ENCODE data around the gene JARID2.
A peak's percentile ranks its signal among the peaks of the same experiment; 100 is the strongest.

JARID2 gene

GRCh38 chr6:15500078-15500740 is 254.3 kb downstream of the JARID2 start:
- no peak for DNase-seq

DNA sequence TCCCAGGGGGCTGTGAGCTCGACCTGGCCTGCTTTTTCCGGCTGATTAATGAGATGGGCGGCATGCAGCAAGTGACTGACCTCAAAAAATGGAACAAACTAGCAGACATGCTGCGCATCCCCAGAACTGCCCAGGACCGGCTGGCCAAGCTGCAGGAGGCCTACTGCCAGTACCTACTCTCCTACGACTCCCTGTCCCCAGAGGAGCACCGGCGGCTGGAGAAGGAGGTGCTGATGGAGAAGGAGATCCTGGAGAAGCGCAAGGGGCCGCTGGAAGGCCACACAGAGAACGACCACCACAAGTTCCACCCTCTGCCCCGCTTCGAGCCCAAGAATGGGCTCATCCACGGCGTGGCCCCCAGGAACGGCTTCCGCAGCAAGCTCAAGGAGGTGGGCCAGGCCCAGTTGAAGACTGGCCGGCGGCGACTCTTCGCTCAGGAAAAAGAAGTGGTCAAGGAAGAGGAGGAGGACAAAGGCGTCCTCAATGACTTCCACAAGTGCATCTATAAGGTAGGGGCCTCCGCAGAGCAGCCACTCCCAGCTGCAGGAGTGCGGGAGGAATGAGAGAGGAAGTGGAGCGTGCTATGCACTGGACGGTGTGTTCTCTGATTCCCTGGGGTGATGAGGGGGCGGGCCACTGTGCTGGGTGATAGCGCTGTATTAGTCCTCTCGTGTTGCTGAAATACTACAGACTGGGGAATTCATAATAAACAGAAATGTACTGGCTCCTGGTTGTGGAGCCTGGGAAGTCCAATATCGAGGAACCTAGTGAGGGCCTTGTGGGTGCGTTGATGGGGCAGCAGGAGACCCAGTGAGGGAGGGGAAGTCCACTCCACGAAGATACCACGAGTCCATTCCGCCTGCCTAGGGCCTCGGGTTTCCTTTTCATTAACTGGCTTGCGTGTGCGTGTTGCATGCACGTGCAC is 255.3 kb downstream of the JARID2 start:
- no peak for DNase-seq

GRCh38 chr6:15501826-15502445 is 256.1 kb downstream of the JARID2 start:
- DNase-seq: no peak

- DNase-seq: no peak
Measured at GRCh38 chr6:15502446-15503345, 256.8 kb downstream of the JARID2 start.

DNA sequence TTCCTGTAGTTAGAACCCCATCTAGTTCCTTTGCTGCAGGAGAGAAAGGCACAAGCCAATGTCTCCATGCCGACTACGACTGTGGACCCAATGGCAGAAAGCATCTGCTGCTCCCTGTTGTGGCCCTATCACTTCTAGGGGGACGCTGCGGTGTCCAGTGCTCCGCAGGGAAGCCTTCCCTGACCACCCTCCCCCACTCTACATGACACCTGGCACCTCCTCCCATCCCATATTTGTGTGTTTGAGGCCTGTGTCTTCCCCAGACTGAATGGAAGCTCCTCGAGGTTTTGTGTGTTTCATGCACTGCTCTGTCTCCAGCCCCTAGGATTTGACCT is 257.4 kb downstream of the JARID2 start:
- no peak for DNase-seq

GRCh38 chr6:15504040-15504495 is 258.2 kb downstream of the JARID2 start:
- no peak for DNase-seq

GRCh38 chr6:15504581-15505350 is 258.9 kb downstream of the JARID2 start:
- DNase-seq: peak; percentile 97

DNA sequence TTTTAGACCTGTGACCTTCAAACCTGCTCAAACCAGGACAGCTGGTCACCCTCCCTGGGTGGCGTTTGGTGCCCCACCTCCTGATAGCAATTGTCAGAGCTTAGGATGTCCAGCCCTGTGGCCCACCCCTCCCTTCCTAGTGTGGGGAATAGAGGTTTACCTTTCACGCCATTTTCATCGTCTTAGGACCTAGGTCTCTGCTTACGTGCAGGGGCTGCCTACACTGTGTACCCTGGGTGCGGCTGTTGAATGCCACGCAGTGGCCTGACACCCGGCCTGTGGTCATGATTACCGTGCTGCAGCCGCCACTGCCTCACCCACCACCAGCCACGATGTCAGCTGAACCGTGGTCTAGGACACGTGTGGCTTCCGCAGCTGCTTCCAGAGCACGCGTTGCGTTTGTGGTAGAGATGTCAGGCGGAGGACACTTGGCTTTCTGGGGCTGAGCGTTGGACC is 259.6 kb downstream of the JARID2 start:
- no peak for DNase-seq

DNA sequence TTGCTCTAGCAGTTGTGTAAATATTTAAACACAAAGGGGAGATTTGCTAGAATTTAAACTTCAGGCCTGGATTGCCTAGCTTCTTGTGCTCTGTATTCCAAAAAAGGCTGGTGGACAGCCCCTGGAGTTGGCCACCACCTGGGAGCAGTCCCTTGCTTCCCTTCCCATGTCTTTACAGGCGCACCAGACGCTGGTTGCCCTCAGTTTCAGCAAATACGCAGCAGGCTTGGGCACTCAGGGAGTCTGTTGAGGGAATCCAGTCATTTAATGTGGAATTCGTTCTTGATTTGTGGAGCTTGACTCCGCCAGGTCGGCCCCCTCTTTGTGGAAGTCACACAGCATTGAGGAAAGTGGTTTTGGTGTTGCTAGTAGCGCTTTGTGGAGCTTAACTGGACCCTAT is 260.2 kb downstream of the JARID2 start:
- no peak for DNase-seq

GRCh38 chr6:15507221-15507620 is 261.4 kb downstream of the JARID2 start:
- DNase-seq: no peak

DNA sequence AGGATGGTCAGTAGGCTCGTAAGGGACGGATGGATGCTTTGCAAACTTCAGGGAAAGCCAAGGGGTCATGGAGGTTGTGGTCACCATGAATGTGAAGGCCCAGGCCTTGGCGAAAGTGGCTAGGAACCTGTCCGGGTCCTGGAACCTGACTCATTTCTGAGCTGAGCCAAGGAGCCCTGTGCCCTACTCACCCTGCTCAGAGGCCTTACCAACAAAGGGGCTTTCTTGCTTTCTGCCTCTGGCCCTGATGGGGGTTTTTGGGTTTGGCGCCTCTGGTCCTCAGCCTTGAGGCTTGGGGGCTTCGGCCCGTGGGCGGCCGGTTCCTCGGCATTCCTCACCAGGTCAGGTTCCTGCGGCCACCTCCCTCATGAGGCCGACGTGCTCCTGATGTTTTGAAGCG is 261.9 kb downstream of the JARID2 start:
- no peak for DNase-seq

DNA sequence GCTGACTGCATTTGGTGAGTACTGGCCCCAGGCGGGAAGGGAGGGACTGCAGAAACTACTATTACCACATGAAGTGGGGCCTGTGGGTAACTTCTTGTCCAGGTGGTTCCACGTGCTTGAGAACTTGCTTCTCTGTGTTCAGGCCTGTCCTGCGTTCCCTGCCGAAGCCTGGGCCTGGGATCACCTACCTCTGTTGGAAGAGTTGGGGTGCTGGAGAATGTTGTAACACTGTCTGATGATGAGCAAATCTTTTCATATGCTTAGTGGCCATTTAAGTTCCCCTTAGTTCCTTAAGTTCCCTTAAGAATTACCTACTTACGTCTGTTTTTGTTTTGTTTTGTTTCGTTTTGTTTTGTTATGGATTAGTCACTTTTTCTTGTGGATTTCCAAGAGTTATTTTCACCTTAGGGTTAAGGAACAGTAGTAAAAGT is 262.6 kb downstream of the JARID2 start:
- DNase-seq: no peak

DNA sequence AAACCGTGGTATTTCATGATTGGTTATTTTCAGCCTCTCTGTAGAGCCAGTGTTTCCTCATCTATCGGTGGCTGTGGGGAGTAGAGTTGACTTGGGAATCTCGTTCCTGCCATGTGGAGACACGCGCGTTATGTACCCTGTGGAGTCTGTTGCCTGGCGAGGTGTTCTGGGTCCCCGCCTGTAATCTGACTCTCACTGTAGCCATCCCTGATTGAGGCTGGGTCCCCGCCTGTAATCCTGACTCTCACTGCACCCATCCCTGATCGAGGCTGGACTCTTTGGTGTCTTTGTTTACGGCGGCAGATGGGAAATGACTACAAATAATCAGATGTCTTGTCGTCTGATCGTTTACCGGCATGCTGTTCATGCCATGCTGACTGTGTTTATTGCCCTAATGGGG is 263.1 kb downstream of the JARID2 start:
- peak; percentile 9 for DNase-seq

DNA sequence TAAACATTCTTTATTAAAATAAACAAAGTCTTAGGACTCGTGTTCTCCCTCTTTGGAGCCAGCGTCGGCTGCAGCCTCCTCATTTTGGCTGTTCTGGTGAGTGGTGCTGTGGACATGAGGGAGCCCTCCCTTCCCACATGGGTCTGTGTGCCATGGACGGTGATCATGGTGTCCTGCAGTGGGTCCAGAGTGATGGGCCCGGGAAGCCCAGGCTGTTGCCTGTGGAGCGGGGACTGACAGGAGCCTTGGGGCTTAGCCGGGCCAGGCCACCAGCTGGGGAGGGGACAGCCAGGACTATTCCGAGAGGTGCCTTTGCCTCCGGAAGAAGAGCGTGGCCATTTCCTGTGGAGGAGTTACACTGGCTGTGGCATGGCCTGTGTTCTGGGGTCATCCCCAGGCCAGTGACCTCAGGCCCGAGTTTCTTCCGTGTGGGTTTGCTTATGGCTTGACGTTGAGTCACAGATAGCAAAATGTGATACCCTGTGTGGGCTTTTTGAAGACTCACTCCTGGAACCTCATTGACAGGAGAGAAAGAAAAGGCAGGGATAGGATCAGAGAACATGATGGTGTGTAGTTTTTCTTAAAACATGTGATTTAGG is 263.6 kb downstream of the JARID2 start:
- DNase-seq: no peak

DNA sequence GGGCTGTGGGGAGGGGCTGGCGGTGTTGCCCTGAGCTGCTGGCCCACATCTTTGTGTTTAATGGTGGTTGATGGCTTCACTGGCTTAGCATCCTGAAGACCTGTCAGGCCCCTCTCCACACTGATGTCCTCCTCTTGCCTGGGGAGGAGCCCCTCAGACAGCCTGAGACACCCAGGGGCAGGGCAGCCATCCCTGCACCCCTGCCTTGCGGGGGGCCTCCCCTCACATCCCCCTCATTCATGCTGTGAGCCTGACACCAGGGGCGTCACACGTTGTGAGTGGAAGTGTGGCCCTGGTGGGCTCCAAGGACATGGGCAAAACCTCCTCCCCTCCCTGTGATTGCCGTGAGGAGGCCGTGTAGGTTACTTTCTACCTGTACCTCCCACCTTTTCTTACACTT is 264.3 kb downstream of the JARID2 start:
- DNase-seq: no peak

- DNase-seq: no peak
Measured at GRCh38 chr6:15510536-15511247, 264.8 kb downstream of the JARID2 start.

GRCh38 chr6:15511248-15512125 is 265.6 kb downstream of the JARID2 start:
- DNase-seq: no peak

DNA sequence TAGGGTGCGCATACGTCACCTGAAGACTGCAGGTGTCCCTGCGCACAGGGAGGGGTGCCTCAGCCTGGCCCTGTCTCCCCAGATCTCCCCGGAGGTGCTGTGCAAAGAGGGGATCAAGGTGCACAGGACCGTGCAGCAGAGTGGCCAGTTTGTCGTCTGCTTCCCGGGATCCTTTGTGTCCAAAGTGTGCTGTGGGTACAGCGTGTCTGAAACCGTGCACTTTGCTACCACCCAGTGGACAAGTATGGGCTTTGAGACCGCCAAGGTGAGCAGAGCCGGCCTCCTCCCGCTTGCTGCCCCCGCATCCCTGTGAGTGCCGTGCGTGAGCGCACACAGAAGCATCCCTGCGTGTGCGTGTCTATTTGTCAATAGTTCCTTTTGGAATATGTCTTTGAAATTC is 266.3 kb downstream of the JARID2 start:
- no peak for DNase-seq

GRCh38 chr6:15512721-15513120 is 266.9 kb downstream of the JARID2 start:
- no peak for DNase-seq

Data from NCI-H748 treated with DMSO at 0.1 percent for 48 hours (cell line).